ENCODE results near the gene EMX1. TPM values are rescaled to one million over a fixed set of nuclear protein-coding genes. Genes with fewer than 3 reads are reported as not detected.

The EMX1 gene
- polyA plus RNA-seq, 2 donors: 0.05 to 0.08 TPM

GRCh38 chr2:72962911-72963310 is 45.6 kb downstream of the EMX1 start:
- 86 to 91% methylated on average over 7 of the region's 7 CpGs for WGBS, 2 donors

DNA sequence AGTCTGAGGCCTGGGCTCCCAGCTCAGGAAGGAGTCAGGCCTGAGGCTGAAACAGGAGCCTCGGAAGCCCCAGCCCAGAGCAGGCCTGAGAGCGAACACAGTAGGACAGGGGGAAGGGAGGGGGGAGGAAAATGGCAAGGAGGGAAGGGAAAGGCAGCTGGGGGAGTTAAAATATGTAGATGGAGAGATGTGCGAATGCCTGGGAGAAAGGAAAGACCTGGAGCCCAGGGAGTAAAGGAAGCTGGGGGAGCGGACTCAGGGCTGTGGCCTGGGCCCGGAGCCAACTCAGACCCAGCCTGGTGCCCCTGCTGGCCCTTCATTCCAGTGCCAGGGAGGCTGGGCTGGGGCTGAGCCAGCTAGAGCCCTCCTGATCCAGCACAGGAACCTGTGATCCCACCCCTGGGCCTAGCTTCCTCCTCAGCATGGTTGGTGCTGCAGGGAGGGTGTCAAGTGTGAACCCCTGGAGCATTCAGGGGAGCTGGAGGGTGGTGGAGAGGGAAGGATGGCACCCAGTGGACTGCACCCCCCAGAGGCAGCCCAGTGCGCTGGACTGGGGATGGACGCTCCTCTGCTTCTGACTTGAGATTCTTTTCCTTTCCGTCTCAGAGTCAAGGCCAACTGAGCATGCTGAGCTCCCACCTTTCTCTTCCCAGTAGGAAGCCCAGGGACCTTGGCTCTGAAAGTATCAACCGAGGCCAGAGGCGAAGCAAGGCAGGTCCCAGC is 46.3 kb downstream of the EMX1 start:
- no peak overlapping the region for H3K27ac ChIP-seq (ENCODE audit: low read depth in 2 of 2, low read length in 1 of 2)
- 88 to 89% methylated on average over 10 of the region's 10 CpGs for WGBS, 2 donors
- H3K4me3 ChIP-seq (ENCODE audit: low read depth in 1 of 2, low read length in 2 of 2): no peak overlapping the region
- no peaks in the 10 kb centered on the region for H3K27me3 ChIP-seq (ENCODE audit: control insufficient read depth in 1 of 2, insufficient read depth in 2 of 2, low read length in 2 of 2)
- no peaks in the 10 kb centered on the region for H3K9me3 ChIP-seq (ENCODE audit: control insufficient read depth in 2 of 2, insufficient read depth in 1 of 2, low read depth in 1 of 2, low read length in 1 of 2)
- H3K4me1 ChIP-seq (ENCODE audit: control insufficient read depth in 2 of 2, insufficient read depth in 2 of 2, low read length in 1 of 2): no peaks in the 10 kb centered on the region
- peaks cover 0 to 4% of the 10 kb centered on the region in 2 donors for H3K36me3 ChIP-seq (ENCODE audit: control insufficient read depth in 2 of 2, insufficient read depth in 2 of 2, low read length in 1 of 2)

More at GRCh38 chr2:72962911-72963310, 45.6 kb downstream of the EMX1 start:
- no peaks in the 10 kb centered on the region for H3K27me3 ChIP-seq (ENCODE audit: control insufficient read depth in 1 of 2, insufficient read depth in 2 of 2, low read length in 2 of 2)
- peaks cover 0 to 5% of the 10 kb centered on the region in 2 donors for H3K36me3 ChIP-seq (ENCODE audit: control insufficient read depth in 2 of 2, insufficient read depth in 2 of 2, low read length in 1 of 2)
- no peaks in the 10 kb centered on the region for H3K9me3 ChIP-seq (ENCODE audit: control insufficient read depth in 2 of 2, insufficient read depth in 1 of 2, low read depth in 1 of 2, low read length in 1 of 2)
- no peak overlapping the region for H3K27ac ChIP-seq (ENCODE audit: low read depth in 2 of 2, low read length in 1 of 2)
- no peaks in the 10 kb centered on the region for H3K4me1 ChIP-seq (ENCODE audit: control insufficient read depth in 2 of 2, insufficient read depth in 2 of 2, low read length in 1 of 2)
- H3K4me3 ChIP-seq (ENCODE audit: low read depth in 1 of 2, low read length in 2 of 2): no peak overlapping the region

GRCh38 chr2:72964146-72964525 is 46.8 kb downstream of the EMX1 start:
- Histone ChIP-seq H3K4me1 (ENCODE audit: control insufficient read depth in 2 of 2, insufficient read depth in 2 of 2, low read length in 1 of 2) (no peaks in the 10 kb centered on the region), H3K27ac (ENCODE audit: low read depth in 2 of 2, low read length in 1 of 2) (no peak overlapping the region), H3K36me3 (ENCODE audit: control insufficient read depth in 2 of 2, insufficient read depth in 2 of 2, low read length in 1 of 2) (peaks cover 0 to 4% of the 10 kb centered on the region in 2 donors), H3K27me3 (ENCODE audit: control insufficient read depth in 1 of 2, insufficient read depth in 2 of 2, low read length in 2 of 2) (no peaks in the 10 kb centered on the region), H3K9me3 (ENCODE audit: control insufficient read depth in 2 of 2, insufficient read depth in 1 of 2, low read depth in 1 of 2, low read length in 1 of 2) (no peaks in the 10 kb centered on the region), H3K4me3 (ENCODE audit: low read depth in 1 of 2, low read length in 2 of 2) (no peak overlapping the region)
- 91 to 94% methylated on average over 6 of the region's 6 CpGs for WGBS, 2 donors

GRCh38 chr2:72965016-72965415 is 47.7 kb downstream of the EMX1 start:
- peaks cover 0 to 4% of the 10 kb centered on the region in 2 donors for H3K36me3 ChIP-seq (ENCODE audit: control insufficient read depth in 2 of 2, insufficient read depth in 2 of 2, low read length in 1 of 2)
- no peaks in the 10 kb centered on the region for H3K9me3 ChIP-seq (ENCODE audit: control insufficient read depth in 2 of 2, insufficient read depth in 1 of 2, low read depth in 1 of 2, low read length in 1 of 2)
- no peaks in the 10 kb centered on the region for H3K4me1 ChIP-seq (ENCODE audit: control insufficient read depth in 2 of 2, insufficient read depth in 2 of 2, low read length in 1 of 2)
- H3K27me3 ChIP-seq (ENCODE audit: control insufficient read depth in 1 of 2, insufficient read depth in 2 of 2, low read length in 2 of 2): no peaks in the 10 kb centered on the region
- H3K27ac ChIP-seq (ENCODE audit: low read depth in 2 of 2, low read length in 1 of 2): no peak overlapping the region
- 83 to 90% methylated on average over 12 of the region's 12 CpGs for WGBS, 2 donors
- no peak overlapping the region for H3K4me3 ChIP-seq (ENCODE audit: low read depth in 1 of 2, low read length in 2 of 2)

DNA sequence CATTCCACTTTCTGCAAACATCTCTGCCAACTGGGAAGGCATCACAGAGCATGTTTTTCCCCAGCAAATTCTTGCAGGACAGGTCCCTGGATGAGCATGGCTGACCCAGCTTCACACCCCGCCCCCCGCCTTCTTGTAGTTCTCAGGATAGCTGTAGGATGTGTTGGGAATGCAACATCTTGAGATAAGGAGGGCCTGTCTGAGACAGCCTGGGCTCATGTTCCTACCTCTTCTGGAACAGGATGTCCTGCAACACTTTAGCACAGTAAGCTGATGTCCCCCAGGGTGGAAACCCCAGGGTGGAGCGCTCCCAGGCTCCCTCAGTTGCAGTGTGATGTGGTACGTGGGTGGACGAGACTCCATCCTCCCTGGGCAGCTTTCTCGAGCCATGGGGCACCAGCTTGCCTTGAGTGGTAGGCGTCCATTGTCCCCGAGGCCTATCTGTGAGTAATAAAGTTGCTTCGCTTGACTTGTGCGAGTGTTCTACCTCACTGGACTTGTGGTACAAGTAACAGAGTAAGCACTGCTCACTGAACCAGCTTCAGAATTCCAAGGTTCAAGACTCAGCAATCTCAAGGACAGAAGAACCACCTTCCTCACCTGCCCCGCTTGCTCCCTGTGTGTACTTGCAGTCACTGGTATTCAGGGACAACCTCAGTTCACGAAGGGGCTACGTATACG is 48.6 kb downstream of the EMX1 start:
- Histone ChIP-seq H3K27me3 (ENCODE audit: control insufficient read depth in 1 of 2, insufficient read depth in 2 of 2, low read length in 2 of 2) (no peaks in the 10 kb centered on the region), H3K4me1 (ENCODE audit: control insufficient read depth in 2 of 2, insufficient read depth in 2 of 2, low read length in 1 of 2) (no peaks in the 10 kb centered on the region), H3K27ac (ENCODE audit: low read depth in 2 of 2, low read length in 1 of 2) (no peak overlapping the region), H3K4me3 (ENCODE audit: low read depth in 1 of 2, low read length in 2 of 2) (no peak overlapping the region), H3K9me3 (ENCODE audit: control insufficient read depth in 2 of 2, insufficient read depth in 1 of 2, low read depth in 1 of 2, low read length in 1 of 2) (no peaks in the 10 kb centered on the region), H3K36me3 (ENCODE audit: control insufficient read depth in 2 of 2, insufficient read depth in 2 of 2, low read length in 1 of 2) (peaks cover 0 to 4% of the 10 kb centered on the region in 2 donors)
- 93 to 94% methylated on average over 14 of the region's 14 CpGs for WGBS, 2 donors

DNA sequence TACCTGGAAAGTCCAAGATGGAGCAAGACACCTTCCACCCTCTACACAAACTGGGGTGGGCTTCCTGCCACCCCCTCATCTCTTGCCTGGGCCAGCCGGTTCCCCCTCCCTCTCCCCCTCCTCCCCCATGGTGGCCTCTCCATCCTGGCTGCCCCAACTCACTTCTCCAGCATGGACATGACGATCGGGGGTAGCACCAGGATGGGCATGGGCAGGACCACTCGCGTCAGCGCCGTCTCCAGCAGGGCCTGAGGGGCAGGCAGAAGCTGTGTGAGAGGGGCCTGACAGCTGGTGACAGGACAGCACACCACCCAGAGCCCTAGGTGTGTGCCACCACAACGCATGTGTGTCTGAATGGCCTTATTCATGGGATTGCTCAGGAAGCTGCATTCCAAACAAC is 51.0 kb downstream of the EMX1 start:
- H3K27ac ChIP-seq (ENCODE audit: low read depth in 2 of 2, low read length in 1 of 2): no peak overlapping the region
- no peaks in the 10 kb centered on the region for H3K4me1 ChIP-seq (ENCODE audit: control insufficient read depth in 2 of 2, insufficient read depth in 2 of 2, low read length in 1 of 2)
- 91 to 92% methylated on average over 8 of the region's 8 CpGs for WGBS, 2 donors
- no peaks in the 10 kb centered on the region for H3K9me3 ChIP-seq (ENCODE audit: control insufficient read depth in 2 of 2, insufficient read depth in 1 of 2, low read depth in 1 of 2, low read length in 1 of 2)
- H3K4me3 ChIP-seq (ENCODE audit: low read depth in 1 of 2, low read length in 2 of 2): no peak overlapping the region
- no peaks in the 10 kb centered on the region for H3K36me3 ChIP-seq (ENCODE audit: control insufficient read depth in 2 of 2, insufficient read depth in 2 of 2, low read length in 1 of 2)
- H3K27me3 ChIP-seq (ENCODE audit: control insufficient read depth in 1 of 2, insufficient read depth in 2 of 2, low read length in 2 of 2): no peaks in the 10 kb centered on the region

GRCh38 chr2:72969706-72970105 is 52.4 kb downstream of the EMX1 start:
- 71 to 77% methylated on average over 4 of the region's 4 CpGs for WGBS, 2 donors
- Histone ChIP-seq H3K27me3 (ENCODE audit: control insufficient read depth in 1 of 2, insufficient read depth in 2 of 2, low read length in 2 of 2) (no peaks in the 10 kb centered on the region), H3K9me3 (ENCODE audit: control insufficient read depth in 2 of 2, insufficient read depth in 1 of 2, low read depth in 1 of 2, low read length in 1 of 2) (no peaks in the 10 kb centered on the region)

DNA sequence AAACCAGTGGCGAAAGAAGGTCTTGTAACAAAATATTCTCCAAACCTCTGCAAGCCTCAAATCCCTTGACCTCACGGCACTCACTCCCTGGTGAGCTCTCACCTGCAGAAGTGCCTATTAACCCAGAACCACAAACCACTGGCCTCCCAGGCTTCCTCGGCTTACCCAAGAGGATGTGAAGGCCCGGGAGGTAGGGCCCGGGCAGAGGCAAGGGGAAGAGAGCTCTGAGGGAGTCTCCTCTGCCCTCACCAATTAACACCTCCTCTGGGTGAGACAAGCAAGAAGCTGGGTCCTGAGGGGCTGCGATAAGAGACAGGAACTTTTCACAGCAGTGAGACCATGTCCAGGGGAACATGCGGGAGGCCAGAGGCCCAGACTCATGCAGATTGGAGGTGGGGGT is 53.7 kb downstream of the EMX1 start:
- no peak overlapping the region for H3K27ac ChIP-seq (ENCODE audit: low read depth in 2 of 2, low read length in 1 of 2)
- H3K4me3 ChIP-seq (ENCODE audit: low read depth in 1 of 2, low read length in 2 of 2): no peak overlapping the region
- no peaks in the 10 kb centered on the region for H3K4me1 ChIP-seq (ENCODE audit: control insufficient read depth in 2 of 2, insufficient read depth in 2 of 2, low read length in 1 of 2)
- no peaks in the 10 kb centered on the region for H3K36me3 ChIP-seq (ENCODE audit: control insufficient read depth in 2 of 2, insufficient read depth in 2 of 2, low read length in 1 of 2)
- H3K9me3 ChIP-seq (ENCODE audit: control insufficient read depth in 2 of 2, insufficient read depth in 1 of 2, low read depth in 1 of 2, low read length in 1 of 2): no peaks in the 10 kb centered on the region
- H3K27me3 ChIP-seq (ENCODE audit: control insufficient read depth in 1 of 2, insufficient read depth in 2 of 2, low read length in 2 of 2): no peaks in the 10 kb centered on the region
- WGBS, 2 donors: 90 to 92% methylated on average over 7 of the region's 7 CpGs

More at GRCh38 chr2:72969706-72970105, 52.4 kb downstream of the EMX1 start:
- Histone ChIP-seq H3K4me1 (ENCODE audit: control insufficient read depth in 2 of 2, insufficient read depth in 2 of 2, low read length in 1 of 2) (no peaks in the 10 kb centered on the region), H3K36me3 (ENCODE audit: control insufficient read depth in 2 of 2, insufficient read depth in 2 of 2, low read length in 1 of 2) (no peaks in the 10 kb centered on the region), H3K27ac (ENCODE audit: low read depth in 2 of 2, low read length in 1 of 2) (no peak overlapping the region), H3K4me3 (ENCODE audit: low read depth in 1 of 2, low read length in 2 of 2) (no peak overlapping the region)

GRCh38 chr2:72972352-72973136 is 55.2 kb downstream of the EMX1 start:
- Histone ChIP-seq H3K4me3 (ENCODE audit: low read depth in 1 of 2, low read length in 2 of 2) (no peak overlapping the region), H3K9me3 (ENCODE audit: control insufficient read depth in 2 of 2, insufficient read depth in 1 of 2, low read depth in 1 of 2, low read length in 1 of 2) (no peaks in the 10 kb centered on the region), H3K36me3 (ENCODE audit: control insufficient read depth in 2 of 2, insufficient read depth in 2 of 2, low read length in 1 of 2) (no peaks in the 10 kb centered on the region), H3K4me1 (ENCODE audit: control insufficient read depth in 2 of 2, insufficient read depth in 2 of 2, low read length in 1 of 2) (no peaks in the 10 kb centered on the region), H3K27me3 (ENCODE audit: control insufficient read depth in 1 of 2, insufficient read depth in 2 of 2, low read length in 2 of 2) (no peaks in the 10 kb centered on the region), H3K27ac (ENCODE audit: low read depth in 2 of 2, low read length in 1 of 2) (no peak overlapping the region)
- WGBS, 2 donors: 86 to 92% methylated on average over 12 of the region's 12 CpGs
